GM08714 (cell line): Measurements from ENCODE around the gene PCSK6.
"Not testable (repeated sequence)": the region's sequence is repeated elsewhere in the genome, so short reads cannot be mapped to it uniquely, and the experiment has no call there.

Source experiments
- H3K4me3 ChIP-seq: fragments of 200-500 bp; sonication (Bioruptor generic); 2 replicates; pipeline ENCODE4 v1.5.1; 2014; ENCODE audit warnings: mild to moderate bottlenecking, low read length, inconsistent platforms
- ZNF274 ChIP-seq: IDR thresholded peaks from 2 replicates; pipeline ENCODE4 v1.6.1; 2012; ENCODE audit warnings: mild to moderate bottlenecking, low read depth, low read length

The PCSK6 gene

DNA sequence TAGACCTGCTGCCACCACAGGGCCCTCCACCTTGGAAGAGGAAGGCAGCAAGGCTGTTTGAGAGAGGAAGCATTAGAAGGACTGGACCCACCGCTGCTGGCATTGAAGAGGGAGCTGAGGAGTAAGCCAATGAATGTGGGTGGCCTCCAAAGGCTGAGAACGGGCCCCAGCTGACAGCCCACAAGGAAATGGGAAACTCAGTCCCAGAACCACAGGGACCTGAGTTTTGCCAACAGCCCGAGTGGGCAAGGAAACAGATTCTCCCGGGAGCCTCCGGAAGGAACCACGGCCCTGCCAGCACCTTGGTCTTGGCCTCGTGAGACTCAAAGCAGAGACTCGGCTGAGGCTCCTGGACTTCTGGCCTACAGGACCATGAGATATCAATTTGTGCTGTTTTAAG lies 99.0 kb downstream of the PCSK6 start:
- no peak for TF ChIP-seq ZNF274

DNA sequence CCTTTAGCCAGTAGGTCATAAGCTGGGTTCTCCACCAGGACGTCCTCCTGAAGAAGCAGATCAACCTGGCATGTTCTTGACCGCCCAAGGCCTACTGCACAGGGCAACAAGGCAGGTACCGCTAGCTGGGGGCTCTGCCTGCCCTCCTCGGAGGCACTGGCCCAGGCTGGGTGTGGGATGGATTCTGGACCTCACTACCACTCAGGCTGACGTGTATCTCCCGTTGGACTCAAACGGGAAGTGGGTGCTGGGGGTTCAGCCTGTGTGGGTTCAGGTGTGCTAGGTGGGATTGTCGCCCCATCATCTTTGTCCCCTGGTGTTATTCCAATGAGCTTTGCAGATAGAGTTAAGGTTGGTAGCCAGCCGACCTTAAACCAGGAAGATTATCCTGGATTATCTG lies 99.4 kb downstream of the PCSK6 start:
- no peak for TF ChIP-seq ZNF274
- no peak overlapping the region for H3K4me3 ChIP-seq

More for the DNA sequence above, 99.0 kb downstream of the PCSK6 start:
- no peak overlapping the region for H3K4me3 ChIP-seq

DNA sequence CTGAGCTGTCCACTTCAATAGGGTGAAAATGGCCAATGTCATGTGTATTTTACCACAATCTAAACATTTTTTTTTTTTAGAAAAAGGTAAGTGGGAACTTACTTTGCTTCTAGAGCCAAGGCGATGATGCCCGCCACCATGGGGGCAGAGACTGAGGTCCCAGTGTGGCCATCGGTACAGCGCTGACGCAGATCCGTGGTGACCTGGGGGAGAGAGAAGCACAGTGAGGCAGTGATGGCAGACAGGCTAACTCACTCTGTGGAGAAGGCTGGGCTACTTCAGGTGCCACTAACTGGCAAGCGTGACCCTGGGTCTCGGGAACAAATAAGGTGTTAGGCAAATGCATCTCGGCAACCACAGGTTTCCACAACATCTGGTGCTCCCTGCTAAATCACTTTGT lies 100.1 kb downstream of the PCSK6 start:
- no peak for TF ChIP-seq ZNF274
- H3K4me3 ChIP-seq = no peak overlapping the region

DNA sequence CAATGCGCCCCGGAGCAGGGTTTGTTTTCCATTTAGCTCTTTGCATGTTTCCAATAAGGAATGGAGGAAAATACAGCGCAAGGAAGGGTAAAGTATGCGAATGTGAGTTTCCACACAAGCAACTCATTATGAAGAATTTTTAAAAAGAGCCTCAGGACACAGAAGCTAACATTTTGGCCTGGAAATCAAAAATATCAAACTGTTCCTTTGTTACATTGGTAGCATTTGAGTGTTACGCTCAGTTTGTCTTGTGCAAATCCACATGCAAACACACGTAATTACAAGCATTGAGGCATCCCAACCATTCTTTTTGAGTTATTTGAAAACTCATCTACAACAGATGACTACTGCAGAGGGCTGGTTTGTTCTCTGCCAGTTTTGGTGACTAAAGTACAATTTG lies 101.5 kb downstream of the PCSK6 start:
- H3K4me3 ChIP-seq = no peak overlapping the region
- no peak for TF ChIP-seq ZNF274

DNA sequence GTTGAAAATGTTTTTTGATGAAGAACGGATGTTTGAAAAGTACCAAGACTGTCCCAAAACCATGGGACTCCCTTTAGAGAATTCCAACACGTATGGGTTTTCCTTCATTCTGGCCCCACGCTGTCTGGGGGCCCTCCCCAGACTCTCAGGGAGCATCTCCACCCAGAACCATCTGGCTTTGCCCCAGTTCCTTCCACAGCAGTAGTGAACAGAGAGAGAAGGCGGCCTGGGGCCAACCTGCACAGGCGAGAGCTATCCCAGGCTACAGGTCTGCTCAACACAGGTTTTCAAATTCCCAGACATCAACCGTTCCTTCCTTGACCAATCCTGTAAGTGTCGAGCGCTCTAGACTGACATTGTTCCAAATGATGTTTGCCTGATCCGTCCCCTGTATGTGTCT lies 101.9 kb downstream of the PCSK6 start:
- TF ChIP-seq ZNF274 = no peak

DNA sequence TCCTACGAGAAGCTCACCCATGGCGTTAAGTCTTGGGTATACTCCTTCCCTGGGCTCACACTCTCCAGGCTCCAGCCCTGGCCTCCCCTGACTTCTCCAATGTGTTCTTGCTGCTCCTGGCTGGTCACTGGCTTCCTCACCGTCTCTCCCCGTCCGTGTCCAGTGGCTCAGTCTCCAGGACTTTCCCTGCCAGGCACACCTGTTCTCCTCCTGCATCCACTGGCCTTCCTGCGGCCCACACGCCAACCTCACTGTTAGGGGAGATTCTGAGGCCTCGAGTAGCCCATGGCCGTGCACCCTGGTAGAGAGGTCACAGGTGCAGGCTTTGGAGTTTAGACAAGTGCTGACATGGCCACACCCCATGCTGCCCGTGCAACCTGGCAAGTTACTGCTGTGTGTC lies 102.5 kb downstream of the PCSK6 start:
- TF ChIP-seq ZNF274 = no peak
- no peak overlapping the region for H3K4me3 ChIP-seq

More for the DNA sequence above, 101.9 kb downstream of the PCSK6 start:
- no peak overlapping the region for H3K4me3 ChIP-seq

DNA sequence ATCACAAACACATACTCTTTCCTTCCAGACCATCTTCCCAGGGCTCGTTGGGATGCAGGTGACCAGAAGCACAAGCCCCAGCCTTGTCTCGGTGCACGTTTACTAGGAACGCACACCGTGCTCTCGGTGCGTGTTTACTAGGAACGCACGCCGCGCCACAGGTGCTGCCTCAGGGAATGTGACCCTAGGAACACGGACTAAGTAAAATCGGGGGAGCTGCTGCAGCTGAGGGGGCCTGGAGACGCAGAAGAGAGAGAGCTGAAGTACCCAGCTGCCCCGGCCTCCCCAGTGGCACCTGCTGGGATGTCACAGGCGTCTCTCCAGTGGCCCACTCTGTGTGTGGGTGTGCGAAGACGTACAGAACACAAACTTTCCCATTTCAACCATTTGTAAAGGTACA lies 103.5 kb downstream of the PCSK6 start:
- no peak overlapping the region for H3K4me3 ChIP-seq
- TF ChIP-seq ZNF274 = no peak

DNA sequence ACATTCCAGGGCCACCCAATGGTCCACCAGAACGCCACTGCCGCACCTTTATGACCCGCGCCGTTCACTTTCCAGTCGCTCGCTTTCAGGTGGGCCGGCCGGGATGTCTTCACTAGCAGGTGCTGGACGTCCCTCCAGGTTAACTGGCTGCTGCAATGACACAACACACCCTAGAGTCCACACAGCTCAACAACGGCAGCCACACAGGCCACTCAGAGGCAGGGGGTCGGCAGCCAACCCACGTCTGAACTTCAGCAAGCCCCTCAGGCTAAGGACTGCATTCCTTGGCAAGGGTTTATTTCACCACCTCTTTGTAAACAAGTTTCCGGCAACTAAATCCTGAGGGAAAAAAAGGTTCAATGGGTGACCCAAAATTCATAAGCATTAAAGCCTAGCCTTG lies 105.2 kb downstream of the PCSK6 start:
- no peak overlapping the region for H3K4me3 ChIP-seq
- TF ChIP-seq ZNF274 = no peak

DNA sequence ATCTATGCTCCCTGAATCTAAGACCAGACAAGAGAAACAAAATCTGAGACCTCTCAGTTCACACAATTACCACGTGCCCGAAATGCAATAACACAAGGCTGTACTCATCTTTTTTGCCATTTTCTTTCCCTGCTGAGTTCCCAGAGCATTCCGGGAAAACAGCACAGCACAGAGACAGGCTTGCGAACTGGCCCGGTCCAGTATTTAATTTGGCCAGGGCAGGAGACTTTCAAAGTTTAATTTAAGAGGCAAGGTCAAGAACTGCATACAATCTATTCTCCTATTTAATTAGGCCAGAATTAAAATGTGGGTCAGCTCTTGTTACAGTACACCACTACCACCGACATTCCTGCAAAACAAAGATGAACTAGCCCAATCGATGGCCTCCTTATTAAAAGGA lies 107.0 kb downstream of the PCSK6 start:
- H3K4me3 ChIP-seq = no peak overlapping the region
- no peak for TF ChIP-seq ZNF274

DNA sequence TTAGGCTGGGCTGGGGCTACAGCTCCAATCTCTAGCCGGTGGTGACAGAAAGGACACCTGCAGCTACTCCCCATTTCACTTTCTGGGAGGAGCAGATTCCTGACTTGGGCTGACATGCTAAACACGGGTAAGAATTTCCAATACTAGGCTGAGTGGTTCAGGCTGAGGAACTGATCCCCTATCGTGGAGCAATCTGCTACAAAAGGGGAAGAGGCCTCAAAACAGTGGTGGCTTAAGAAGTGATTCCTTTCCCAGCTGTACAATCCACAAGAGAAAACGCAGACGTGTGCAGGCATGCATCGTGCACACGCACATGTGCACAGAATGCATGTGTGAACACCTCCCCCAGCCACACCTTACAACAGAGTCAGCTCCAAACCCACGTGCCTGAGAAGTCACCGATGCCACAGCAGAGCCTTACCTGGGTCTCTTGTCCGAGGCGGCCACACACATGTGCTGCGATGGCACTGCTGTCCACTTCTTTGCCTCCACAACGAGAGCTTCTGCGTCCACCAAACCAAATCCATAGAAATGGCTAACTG lies 107.8 kb downstream of the PCSK6 start:
- no peak for TF ChIP-seq ZNF274
- H3K4me3 ChIP-seq = no peak overlapping the region

DNA sequence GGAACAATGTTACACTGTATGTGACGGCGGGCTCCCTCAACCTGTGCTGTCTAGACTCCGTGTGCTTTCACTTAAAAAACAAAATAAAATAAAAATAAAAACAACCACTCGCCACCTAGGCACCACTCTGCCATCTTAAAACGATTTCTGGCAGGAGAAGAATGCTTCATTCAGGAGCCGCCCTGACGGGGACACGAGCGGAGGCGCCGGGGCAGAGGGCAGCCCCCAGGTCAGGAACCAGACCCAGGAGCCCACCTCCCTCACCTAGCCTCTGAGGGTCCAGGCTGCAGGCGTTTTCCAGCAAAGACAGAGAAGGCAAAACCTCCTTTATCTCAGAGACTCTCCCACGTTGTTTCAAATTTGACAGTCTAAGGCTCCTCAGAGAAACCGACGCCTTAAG lies 109.4 kb downstream of the PCSK6 start:
- TF ChIP-seq ZNF274 = no peak
- H3K4me3 ChIP-seq = no peak overlapping the region

DNA sequence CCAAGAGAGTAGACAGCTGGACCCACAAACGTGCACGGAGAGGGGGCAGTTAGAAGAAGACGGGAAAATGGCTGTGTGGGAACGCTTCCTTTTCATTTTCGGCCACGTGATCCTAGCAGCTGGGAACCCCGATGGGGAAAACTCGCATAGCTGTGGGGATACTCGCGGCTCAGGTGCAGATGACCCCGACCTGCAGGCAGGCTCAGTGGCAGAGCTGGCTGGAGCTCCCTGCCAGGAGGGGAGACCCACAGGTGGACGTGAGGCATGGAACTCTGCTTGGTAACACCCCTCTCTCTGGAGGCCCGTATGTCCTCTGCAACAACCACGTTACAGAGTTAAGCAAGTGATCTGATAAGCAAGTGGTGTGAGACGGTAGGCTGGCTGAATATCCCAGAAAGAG lies 109.9 kb downstream of the PCSK6 start:
- no peak overlapping the region for H3K4me3 ChIP-seq
- TF ChIP-seq ZNF274 = no peak

DNA sequence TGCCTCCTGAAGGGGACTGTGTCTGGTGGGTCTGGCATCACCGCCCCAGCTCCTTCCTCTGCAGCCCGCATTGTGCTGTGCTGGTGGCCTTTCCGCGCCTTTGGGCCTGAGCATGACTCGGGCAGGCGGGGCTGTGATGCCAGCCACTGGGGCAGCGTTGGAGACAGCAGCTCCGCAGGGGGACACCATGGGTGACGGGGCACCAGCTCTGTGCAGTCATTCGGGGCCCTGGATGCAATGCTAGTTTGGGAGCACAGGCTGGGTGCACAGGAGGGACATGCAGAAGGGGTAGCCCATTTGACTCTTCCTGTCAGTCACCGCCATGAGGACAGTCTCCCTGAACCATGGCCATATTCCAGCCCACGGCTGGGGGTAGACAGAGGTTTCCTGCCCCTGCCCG lies 110.6 kb downstream of the PCSK6 start:
- no peak for TF ChIP-seq ZNF274
- H3K4me3 ChIP-seq = no peak overlapping the region

DNA sequence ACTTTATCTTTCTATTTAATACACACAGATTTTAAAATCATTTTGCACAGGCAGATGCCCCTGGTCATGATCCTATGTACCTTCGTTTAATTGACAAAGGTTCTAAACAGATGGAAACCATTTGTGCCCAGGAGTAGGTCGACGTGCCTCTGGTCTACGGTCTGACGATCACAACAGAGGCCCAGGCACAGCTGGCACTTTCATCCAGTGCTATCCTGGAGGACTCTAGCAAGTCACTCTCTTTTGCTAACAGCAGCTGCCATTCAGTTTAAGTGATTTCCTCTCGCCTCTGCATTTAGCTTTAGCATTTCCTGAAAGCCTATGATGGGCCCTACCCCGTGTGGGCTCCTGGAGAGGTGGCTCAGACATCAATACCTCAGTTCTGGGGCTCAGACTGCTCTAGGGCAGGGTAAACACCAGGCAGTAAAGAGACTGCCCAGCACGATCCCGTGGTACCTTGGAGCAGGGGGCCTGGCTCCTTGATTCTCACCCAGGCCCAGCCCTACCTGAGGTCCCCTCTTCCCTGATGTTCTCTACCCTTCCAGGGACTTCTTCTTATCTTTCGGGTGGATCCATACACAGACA lies 111.2 kb downstream of the PCSK6 start:
- no peak for TF ChIP-seq ZNF274
- H3K4me3 ChIP-seq = no peak overlapping the region

DNA sequence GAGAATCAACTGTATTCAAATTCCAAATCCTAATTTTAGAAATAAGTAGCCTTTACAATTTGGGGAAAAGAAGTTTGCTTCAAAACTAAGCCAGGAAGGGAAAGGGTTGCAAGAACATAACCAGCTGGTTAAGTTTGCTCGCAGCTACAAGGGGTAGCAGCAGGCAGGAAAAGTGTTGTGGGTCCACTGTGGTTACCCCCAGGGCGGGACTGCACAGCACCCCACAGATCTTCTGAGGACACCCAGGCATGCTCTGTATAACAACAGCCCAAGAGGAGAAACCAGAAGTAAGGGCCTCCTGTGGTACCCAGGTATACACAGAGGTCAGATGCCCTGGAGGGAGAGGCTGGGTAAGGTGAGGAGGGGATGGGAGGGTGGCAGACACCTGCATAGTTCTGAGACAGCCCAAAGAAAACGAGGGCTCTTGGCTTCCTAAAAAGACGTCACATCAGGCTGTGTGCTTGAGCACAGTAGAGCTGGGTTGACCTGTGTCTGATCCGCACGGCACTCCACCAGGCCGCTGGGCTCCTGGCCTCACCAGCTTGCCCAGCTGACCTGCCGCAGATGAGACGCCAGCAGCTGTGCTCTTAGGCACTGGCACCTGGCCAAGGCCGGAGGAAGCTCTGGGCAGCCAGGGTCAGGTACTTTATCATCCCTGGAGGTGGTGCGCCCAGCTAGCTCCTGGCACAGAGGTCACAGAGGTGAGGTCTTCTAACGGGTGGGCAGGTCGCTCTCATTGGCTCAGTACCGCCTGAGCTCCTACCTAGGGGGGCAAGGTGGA lies 112.7 kb downstream of the PCSK6 start:
- no peak overlapping the region for H3K4me3 ChIP-seq

DNA sequence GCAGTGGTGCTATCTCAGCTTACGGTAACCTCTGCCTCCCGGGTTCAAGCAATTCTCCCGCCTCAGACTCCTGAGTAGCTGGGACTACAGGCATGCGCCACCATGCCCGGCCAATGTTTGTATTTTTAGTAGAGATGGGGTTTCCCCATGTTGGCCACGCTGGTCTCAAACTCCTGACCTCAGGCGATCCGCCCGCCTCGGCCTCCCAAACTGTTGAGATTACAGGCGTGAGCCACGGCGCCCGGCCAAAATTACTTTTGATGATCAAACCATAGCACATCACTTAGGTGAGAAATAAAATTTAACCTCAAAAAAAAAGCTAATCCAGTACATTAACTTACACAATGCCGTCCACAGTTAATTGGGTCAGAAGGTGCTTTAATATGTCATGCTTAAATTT lies 114.5 kb downstream of the PCSK6 start:
- not testable (repeated sequence) for H3K4me3 ChIP-seq

More for the DNA sequence above, 112.7 kb downstream of the PCSK6 start:
- TF ChIP-seq ZNF274 = no peak
